GM12874 (cell line): ENCODE measurements around the gene FBXO38.

Experiments used
- TF ChIP-seq, protein P1 (sequence below): IDR thresholded peaks from 2 replicates; pipeline ENCODE4 v1.5.1; 2011; ENCODE audit warnings: low read depth, mild to moderate bottlenecking, control low read depth, low read length, moderate library complexity; ENCODE audit not compliant: insufficient read depth

The FBXO38 gene

DNA sequence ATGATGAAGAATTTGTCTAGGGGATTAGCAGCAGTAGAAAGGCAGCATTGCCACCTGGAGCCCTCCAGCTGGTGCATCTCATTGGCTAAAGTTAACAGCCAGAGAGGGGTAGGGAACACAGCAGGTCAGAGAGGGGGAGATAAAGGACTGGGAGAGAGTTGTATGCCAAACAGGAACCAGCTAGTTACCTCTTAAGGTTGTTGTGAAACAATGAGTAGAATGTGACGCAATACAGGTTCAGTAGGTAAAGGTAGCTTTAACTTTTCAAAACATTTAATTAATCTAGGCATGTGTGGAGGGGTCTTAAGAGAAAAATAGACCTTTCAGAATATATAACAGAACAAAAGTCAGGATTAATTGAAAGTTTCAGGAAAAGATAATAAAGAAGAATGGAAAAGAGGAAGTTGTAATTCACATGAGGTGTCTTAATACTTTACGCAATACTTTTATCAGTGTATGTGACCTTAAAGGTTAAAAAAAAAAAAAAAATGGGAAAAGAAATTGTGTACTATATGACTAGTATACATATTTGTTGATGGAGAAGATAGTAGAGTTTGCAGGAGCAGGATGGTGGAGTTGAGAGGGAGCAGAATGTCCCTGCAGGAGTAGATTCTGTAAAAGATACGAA is 14.3 kb downstream of the FBXO38 start:
- TF ChIP-seq, protein P1, sequence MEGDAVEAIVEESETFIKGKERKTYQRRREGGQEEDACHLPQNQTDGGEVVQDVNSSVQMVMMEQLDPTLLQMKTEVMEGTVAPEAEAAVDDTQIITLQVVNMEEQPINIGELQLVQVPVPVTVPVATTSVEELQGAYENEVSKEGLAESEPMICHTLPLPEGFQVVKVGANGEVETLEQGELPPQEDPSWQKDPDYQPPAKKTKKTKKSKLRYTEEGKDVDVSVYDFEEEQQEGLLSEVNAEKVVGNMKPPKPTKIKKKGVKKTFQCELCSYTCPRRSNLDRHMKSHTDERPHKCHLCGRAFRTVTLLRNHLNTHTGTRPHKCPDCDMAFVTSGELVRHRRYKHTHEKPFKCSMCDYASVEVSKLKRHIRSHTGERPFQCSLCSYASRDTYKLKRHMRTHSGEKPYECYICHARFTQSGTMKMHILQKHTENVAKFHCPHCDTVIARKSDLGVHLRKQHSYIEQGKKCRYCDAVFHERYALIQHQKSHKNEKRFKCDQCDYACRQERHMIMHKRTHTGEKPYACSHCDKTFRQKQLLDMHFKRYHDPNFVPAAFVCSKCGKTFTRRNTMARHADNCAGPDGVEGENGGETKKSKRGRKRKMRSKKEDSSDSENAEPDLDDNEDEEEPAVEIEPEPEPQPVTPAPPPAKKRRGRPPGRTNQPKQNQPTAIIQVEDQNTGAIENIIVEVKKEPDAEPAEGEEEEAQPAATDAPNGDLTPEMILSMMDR, result no peak

DNA sequence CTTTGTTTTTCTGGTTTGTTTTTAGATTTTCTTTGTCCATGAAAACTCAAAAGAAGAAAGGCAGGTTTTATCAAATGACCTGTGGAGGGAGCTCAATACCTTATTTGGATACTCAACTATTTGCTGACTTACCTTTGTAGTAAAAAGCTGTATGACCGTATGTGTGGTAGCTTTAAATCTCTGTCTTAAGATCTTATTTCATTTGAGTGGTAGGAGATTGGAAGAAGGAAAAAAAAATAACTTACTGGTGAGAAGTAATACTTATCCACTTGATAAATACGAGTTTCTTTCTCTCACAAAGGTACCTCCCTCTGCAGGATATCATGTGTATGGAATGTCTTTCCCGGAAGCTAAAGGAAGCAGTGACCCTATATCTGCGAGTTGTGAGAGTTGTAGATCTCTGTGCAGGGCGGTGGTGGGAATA is 15.0 kb downstream of the FBXO38 start:
- TF ChIP-seq, protein P1, result no peak

DNA sequence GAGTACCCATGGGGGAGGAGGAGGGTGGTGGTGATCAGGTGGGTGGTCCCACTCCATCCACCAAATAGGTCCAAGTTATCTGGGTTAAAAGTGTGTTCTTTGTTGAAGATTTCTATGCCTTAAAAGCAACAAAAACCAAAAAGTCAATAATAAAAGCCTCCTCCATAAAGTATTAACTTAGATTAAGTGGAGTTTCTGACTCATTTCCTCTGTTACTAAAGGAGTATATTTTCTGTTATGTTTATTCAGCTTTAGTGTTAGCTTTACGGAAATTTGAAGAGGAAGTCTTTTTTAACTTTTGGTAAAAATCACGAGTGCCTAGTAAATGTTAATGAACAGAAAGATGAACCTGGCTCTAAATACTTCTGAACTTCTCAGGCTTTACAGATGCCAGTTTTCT is 17.8 kb downstream of the FBXO38 start:
- TF ChIP-seq, protein P1, result no peak

DNA sequence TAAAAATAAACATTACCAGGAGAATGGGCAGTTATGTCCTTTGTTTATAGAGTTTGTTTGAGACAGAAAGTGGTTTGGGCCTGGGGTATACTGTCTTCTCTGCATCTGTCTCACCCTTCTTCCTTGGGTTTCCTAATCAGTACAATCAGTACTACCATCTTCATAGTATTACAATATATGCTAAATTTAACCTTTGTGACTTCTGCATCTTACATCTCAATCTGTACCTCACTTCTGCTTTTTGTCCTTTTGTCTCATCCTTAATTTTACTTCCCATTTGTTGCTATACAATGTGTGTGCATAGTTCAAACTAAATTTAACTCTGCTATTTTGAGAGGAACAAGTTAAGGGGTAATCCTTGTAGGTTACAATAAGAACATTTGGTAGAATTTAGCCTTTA is 19.6 kb downstream of the FBXO38 start:
- TF ChIP-seq, protein P1, result no peak

DNA sequence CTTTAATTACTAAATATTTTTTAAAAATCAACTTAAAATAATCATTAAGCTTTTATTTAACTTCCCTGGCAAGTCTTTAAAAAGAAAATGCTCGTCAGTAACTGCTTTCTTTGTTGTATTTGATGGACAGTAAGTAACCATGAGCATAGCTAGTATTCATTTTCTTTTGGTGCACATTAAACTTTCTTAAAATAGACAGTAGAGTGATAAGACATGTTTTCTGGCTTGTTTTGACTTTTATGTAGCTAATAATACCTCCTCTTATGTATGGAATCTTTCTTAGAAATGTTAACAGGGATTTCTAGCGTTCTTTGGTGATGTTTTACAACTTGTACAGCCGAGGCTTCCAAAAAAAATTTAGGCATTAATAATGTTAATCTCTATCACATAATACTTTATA is 22.6 kb downstream of the FBXO38 start:
- TF ChIP-seq, protein P1, result no peak

DNA sequence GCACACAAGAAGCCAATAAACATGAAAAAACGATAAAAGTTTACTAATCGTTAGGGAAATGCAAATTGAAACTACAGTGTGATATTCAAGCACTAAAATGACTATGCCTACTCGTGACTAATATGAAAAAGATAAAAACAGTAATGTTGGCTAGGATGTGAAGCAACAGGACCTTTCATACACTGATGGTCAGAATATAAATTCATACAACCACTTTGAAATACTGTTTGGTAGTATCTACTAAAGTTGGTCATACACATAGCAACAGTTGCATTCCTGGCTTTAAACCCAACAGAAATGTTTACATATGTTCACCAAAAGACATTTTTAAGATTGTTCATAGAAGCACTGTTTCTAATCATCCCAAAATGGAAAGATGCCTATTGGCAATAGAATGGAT is 24.3 kb downstream of the FBXO38 start:
- TF ChIP-seq, protein P1, result no peak

DNA sequence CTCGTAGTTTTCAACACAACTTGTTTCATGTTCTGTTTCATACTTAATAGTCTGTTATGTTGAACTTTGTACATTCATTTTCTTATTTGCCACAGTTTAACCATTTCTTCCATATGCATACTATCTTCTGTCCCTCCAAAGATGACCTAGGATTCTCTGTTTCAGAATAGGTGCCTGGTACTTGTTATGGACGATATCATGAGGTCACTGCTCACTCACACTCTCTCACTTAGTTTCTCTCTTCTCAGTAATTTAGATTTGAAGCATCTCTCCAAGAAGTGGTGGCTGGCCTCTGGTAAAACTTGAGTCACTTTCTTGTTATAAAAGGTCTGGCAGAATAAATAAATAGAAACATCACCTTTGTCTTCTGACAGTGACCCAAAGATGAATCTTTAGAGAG is 28.4 kb downstream of the FBXO38 start:
- TF ChIP-seq, protein P1, result no peak

DNA sequence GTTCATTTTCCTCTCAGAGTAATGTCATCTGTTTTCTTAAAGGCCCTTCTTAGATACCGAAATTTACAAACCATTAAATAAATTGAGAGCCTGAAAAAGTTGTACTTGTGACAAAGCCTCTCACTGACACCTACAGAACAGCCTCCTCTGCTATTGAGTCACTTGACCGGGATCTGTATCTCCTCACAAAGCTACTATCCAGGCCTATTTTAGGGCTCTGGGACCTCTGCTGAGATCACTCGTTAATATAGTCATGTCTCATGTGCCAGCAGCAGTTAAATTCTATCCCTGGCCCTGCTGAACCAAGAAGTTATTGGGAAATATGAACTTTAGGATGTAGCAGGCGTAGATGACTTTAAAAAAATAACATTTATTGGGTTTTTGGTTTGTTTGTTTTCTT is 31.1 kb downstream of the FBXO38 start:
- TF ChIP-seq, protein P1, result no peak
